ENCODE data around the gene B3GALT2. TPM values are rescaled to one million over a fixed set of nuclear protein-coding genes. Genes with fewer than 3 reads are reported as not detected.

B3GALT2 gene
- total RNA-seq, 1 donor from 2014 or later = not detected

- intact Hi-C loops (cut with DNase I) = no loop called here
- Histone ChIP-seq H3K9me3 (no peaks in the 10 kb centered on the region), H3K4me1 (no peaks in the 10 kb centered on the region), H3K27ac (no peak overlapping the region), H3K4me3 (no peak overlapping the region), H3K36me3 (peaks cover 15 to 21% of the 10 kb centered on the region in 2 donors), H3K27me3 (no peaks in the 10 kb centered on the region)
- DNase-seq (ENCODE audit: low spot score in 2 of 2) = no peak
- TF ChIP-seq CTCF (IDR thresholded peaks at IDR 0.05) = no peak
Measured at GRCh38 chr1:193156117-193156821, 30.1 kb downstream of the B3GALT2 start.

- Histone ChIP-seq H3K27ac (no peak overlapping the region), H3K36me3 (peaks cover 26 to 52% of the 10 kb centered on the region in 2 donors), H3K4me1 (peaks cover 0 to 2% of the 10 kb centered on the region in 2 donors), H3K4me3 (no peak overlapping the region), H3K9me3 (no peaks in the 10 kb centered on the region), H3K27me3 (no peaks in the 10 kb centered on the region)
- intact Hi-C loops (cut with DNase I) = no loop called here
- no peak for DNase-seq (ENCODE audit: low spot score in 2 of 2)
- no peak for TF ChIP-seq CTCF (IDR thresholded peaks at IDR 0.05)
Measured at GRCh38 chr1:193144999-193145398, 41.4 kb downstream of the B3GALT2 start.

- intact Hi-C loops (cut with DNase I) = no loop called here
- no peak for TF ChIP-seq CTCF (IDR thresholded peaks at IDR 0.05)
- Histone ChIP-seq H3K36me3 (peaks cover 27 to 53% of the 10 kb centered on the region in 2 donors), H3K4me1 (peaks cover 0 to 2% of the 10 kb centered on the region in 2 donors), H3K27ac (no peak overlapping the region), H3K27me3 (no peaks in the 10 kb centered on the region), H3K4me3 (no peak overlapping the region), H3K9me3 (no peaks in the 10 kb centered on the region)
- DNase-seq (ENCODE audit: low spot score in 2 of 2) = no peak
Measured at GRCh38 chr1:193144361-193144938, 42.0 kb downstream of the B3GALT2 start.

GRCh38 chr1:193143285-193143684, 43.1 kb downstream of the B3GALT2 start:
- Histone ChIP-seq H3K9me3 (no peaks in the 10 kb centered on the region), H3K4me3 (no peak overlapping the region), H3K36me3 (peaks cover 22 to 53% of the 10 kb centered on the region in 2 donors), H3K4me1 (peaks cover 0 to 2% of the 10 kb centered on the region in 2 donors), H3K27ac (no peak overlapping the region), H3K27me3 (no peaks in the 10 kb centered on the region)
- no peak for DNase-seq (ENCODE audit: low spot score in 2 of 2)
- intact Hi-C loops (cut with DNase I) = no loop called here
- peak in 1 of 3 experiments; percentile 48 for TF ChIP-seq CTCF (IDR thresholded peaks at IDR 0.05)

- intact Hi-C loops (cut with DNase I) = no loop called here
- TF ChIP-seq CTCF (IDR thresholded peaks at IDR 0.05) = no peak
- Histone ChIP-seq H3K4me3 (no peak overlapping the region), H3K9me3 (no peaks in the 10 kb centered on the region), H3K36me3 (peaks cover 15 to 52% of the 10 kb centered on the region in 2 donors), H3K4me1 (peaks cover 0 to 2% of the 10 kb centered on the region in 2 donors), H3K27ac (no peak overlapping the region), H3K27me3 (no peaks in the 10 kb centered on the region)
- DNase-seq (ENCODE audit: low spot score in 2 of 2) = no peak
Measured at GRCh38 chr1:193142409-193142808, 44.0 kb downstream of the B3GALT2 start.

All from ascending aorta (tissue), 2 donors.